Neural progenitor cell (in vitro differentiated cells): ENCODE measurements around the gene CCDC85C. TPM values are rescaled to one million over a fixed set of nuclear protein-coding genes. Genes with fewer than 3 reads are reported as not detected.

ENCODE experiments used
- DNase-seq: peaks from one replicate; pipeline ENCODE4 v3.0.0-alpha.2; 2016; ENCODE audit warnings: low spot score
- H2AFZ ChIP-seq: fragments of 200-600 bp; sonication (generic); replicated peaks from 2 replicates; pipeline ENCODE4 v1.6.1; 2016; ENCODE audit warnings: antibody characterized with exemption
- H3F3A ChIP-seq: fragments of 200-600 bp; sonication (generic); 2 replicates; pipeline ENCODE4 v1.6.1; 2016; ENCODE audit warnings: antibody characterized with exemption, low read depth
- H3K27ac ChIP-seq: fragments of 200-600 bp; sonication (generic); 2 replicates; pipeline ENCODE4 v1.5.1; 2016; ENCODE audit warnings: mild to moderate bottlenecking
- H3K27me3 ChIP-seq: fragments of 200-600 bp; sonication (generic); 2 replicates; pipeline ENCODE4 v1.6.1; 2016; ENCODE audit warnings: mild to moderate bottlenecking, moderate library complexity
- H3K36me3 ChIP-seq: fragments of 200-600 bp; sonication (generic); 2 replicates; pipeline ENCODE4 v1.5.1; 2016
- H3K4me1 ChIP-seq: fragments of 200-600 bp; sonication (generic); 2 replicates; pipeline ENCODE4 v1.6.1; 2016; ENCODE audit warnings: mixed run types
- H3K4me2 ChIP-seq: fragments of 200-600 bp; sonication (generic); 2 replicates; pipeline ENCODE4 v1.6.1; 2016
- H3K4me3 ChIP-seq: fragments of 200-600 bp; sonication (generic); 2 replicates; pipeline ENCODE4 v1.5.1; 2016
- H3K79me2 ChIP-seq: fragments of 200-600 bp; sonication (generic); 2 replicates; pipeline ENCODE4 v1.6.1; 2016; ENCODE audit warnings: low read depth
- H3K9ac ChIP-seq: fragments of 200-600 bp; sonication (generic); 2 replicates; pipeline ENCODE4 v1.6.1; 2016
- H3K9me3 ChIP-seq: fragments of 200-600 bp; sonication (generic); 2 replicates; pipeline ENCODE4 v1.5.1; 2016; ENCODE audit warnings: low read depth
- H4K20me1 ChIP-seq: fragments of 200-600 bp; sonication (generic); 2 replicates; pipeline ENCODE4 v1.6.1; 2016; ENCODE audit warnings: low read depth
- H3K27ac Mint-ChIP-seq: 3 replicates; pipeline ENCODE4 v1.8.0; 2021; ENCODE audit warnings: mixed read lengths
- H3K27me3 Mint-ChIP-seq: 2 replicates; pipeline ENCODE4 v1.8.0; 2022; ENCODE audit warnings: low read depth, mild to moderate bottlenecking, inconsistent platforms, moderate library complexity, mixed read lengths; ENCODE audit not compliant: insufficient read depth
- H3K36me3 Mint-ChIP-seq: 3 replicates; pipeline ENCODE4 v1.8.0; 2021; ENCODE audit warnings: mixed read lengths
- H3K4me1 Mint-ChIP-seq: 3 replicates; pipeline ENCODE4 v1.8.0; 2021; ENCODE audit warnings: mixed read lengths
- H3K4me3 Mint-ChIP-seq: 3 replicates; pipeline ENCODE4 v1.8.0; 2021; ENCODE audit warnings: mild to moderate bottlenecking, moderate library complexity, mixed read lengths
- H3K9me3 Mint-ChIP-seq: 3 replicates; pipeline ENCODE4 v1.8.0; 2020; ENCODE audit warnings: mixed read lengths
- EZH2 ChIP-seq: fragments of 200-600 bp; sonication (generic); IDR thresholded peaks from 2 replicates; pipeline ENCODE4 v1.6.1; 2017; ENCODE audit warnings: antibody characterized with exemption, mild to moderate bottlenecking, moderate library complexity
- EZH2phosphoT487 ChIP-seq: fragments of 200-600 bp; sonication (generic); IDR thresholded peaks from 2 replicates; pipeline ENCODE4 v1.6.1; 2017; ENCODE audit warnings: antibody characterized with exemption
- total RNA-seq: library from RNA; depleted of rRNA; stranded (reverse); fragments of >200 nt; gene quantifications from 2 replicates; pipeline ENCODE4 v1.2.3, GENCODE V29; 2015; ENCODE audit warnings: low replicate concordance
- TF ChIP-seq, protein P1 (sequence below): fragments of 200-600 bp; sonication (generic); IDR thresholded peaks from 2 replicates; pipeline ENCODE4 v1.5.1; 2017; ENCODE audit warnings: antibody characterized with exemption, mild to moderate bottlenecking

CCDC85C gene
- total RNA-seq, 1 donor from 2014 or later = 19.0 TPM

DNA sequence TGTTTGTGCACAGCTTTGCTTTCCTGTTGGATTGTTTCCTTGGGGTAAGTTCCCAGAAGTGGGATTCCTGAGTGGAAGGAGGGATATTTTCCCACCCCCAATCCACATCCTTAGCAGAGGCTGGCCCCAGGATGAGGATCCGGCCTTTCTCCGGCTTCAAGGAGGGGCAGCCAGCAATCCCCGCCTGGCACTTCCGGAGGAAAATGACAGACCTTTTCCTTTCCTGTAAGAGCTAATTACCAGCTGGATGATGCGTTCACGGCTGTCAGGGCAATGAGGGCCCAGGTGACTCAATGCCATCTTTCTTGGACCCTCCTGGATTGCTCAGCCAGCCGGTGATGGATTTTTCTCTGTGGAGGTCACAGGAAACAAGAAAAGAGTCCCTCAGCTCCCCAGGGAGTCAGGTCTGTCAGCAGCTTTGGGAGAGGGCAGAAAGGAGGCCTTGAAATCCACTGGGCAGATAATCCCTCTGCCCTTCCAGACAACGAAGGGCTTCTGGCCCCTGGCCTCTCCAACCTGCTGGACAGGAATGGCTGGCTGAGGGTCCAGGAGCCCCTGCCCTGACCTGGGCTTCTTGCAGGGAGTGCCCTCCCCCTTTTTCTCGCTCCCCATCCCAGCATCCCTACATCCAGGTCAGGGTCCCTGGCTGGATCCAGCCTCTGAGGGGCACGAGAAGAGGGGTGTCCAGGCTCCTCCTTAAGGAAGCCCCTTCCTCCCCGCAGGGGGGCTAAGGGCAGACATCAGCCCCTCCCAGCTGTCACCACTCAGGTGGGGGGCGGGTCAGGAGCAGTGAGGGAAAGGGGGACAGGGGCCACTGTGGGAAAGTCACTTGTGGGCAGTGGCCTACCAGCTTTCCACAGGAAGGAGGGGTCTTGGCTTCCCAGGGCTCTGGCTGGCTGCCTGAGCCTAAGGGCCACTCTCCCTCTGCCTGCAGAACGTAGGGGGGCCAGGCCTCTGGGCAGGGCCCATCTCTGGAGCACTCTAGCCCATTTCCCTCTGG lies 16.1 kb upstream of the CCDC85C start:
- TF ChIP-seq EZH2 (no peak), EZH2phosphoT487 (no peak)
- TF ChIP-seq, protein P1, sequence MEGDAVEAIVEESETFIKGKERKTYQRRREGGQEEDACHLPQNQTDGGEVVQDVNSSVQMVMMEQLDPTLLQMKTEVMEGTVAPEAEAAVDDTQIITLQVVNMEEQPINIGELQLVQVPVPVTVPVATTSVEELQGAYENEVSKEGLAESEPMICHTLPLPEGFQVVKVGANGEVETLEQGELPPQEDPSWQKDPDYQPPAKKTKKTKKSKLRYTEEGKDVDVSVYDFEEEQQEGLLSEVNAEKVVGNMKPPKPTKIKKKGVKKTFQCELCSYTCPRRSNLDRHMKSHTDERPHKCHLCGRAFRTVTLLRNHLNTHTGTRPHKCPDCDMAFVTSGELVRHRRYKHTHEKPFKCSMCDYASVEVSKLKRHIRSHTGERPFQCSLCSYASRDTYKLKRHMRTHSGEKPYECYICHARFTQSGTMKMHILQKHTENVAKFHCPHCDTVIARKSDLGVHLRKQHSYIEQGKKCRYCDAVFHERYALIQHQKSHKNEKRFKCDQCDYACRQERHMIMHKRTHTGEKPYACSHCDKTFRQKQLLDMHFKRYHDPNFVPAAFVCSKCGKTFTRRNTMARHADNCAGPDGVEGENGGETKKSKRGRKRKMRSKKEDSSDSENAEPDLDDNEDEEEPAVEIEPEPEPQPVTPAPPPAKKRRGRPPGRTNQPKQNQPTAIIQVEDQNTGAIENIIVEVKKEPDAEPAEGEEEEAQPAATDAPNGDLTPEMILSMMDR = no peak
- no peak overlapping the region for H3K27ac Mint-ChIP-seq
- no peak overlapping the region for H2AFZ ChIP-seq
- H3F3A ChIP-seq = peaks cover 13% of the 10 kb centered on the region
- no peaks in the 10 kb centered on the region for H3K9me3 Mint-ChIP-seq
- no peak overlapping the region for H3K9ac ChIP-seq
- DNase-seq = peak; percentile 61
- no peaks in the 10 kb centered on the region for H3K36me3 ChIP-seq
- H3K27me3 Mint-ChIP-seq = peaks cover 7% of the 10 kb centered on the region
- H3K4me3 ChIP-seq = no peak overlapping the region
- no peaks in the 10 kb centered on the region for H3K27me3 ChIP-seq
- H3K79me2 ChIP-seq = no peaks in the 10 kb centered on the region
- H3K9me3 ChIP-seq = no peaks in the 10 kb centered on the region
- peak overlapping the region; percentile 35 for H3K4me2 ChIP-seq
- peaks cover 31% of the 10 kb centered on the region for H3K4me1 Mint-ChIP-seq
- no peak overlapping the region for H3K4me3 Mint-ChIP-seq
- no peak overlapping the region for H3K27ac ChIP-seq
- H3K4me1 ChIP-seq = peaks cover 10% of the 10 kb centered on the region
- H3K36me3 Mint-ChIP-seq = no peaks in the 10 kb centered on the region
- peaks cover 5% of the 10 kb centered on the region for H4K20me1 ChIP-seq

DNA sequence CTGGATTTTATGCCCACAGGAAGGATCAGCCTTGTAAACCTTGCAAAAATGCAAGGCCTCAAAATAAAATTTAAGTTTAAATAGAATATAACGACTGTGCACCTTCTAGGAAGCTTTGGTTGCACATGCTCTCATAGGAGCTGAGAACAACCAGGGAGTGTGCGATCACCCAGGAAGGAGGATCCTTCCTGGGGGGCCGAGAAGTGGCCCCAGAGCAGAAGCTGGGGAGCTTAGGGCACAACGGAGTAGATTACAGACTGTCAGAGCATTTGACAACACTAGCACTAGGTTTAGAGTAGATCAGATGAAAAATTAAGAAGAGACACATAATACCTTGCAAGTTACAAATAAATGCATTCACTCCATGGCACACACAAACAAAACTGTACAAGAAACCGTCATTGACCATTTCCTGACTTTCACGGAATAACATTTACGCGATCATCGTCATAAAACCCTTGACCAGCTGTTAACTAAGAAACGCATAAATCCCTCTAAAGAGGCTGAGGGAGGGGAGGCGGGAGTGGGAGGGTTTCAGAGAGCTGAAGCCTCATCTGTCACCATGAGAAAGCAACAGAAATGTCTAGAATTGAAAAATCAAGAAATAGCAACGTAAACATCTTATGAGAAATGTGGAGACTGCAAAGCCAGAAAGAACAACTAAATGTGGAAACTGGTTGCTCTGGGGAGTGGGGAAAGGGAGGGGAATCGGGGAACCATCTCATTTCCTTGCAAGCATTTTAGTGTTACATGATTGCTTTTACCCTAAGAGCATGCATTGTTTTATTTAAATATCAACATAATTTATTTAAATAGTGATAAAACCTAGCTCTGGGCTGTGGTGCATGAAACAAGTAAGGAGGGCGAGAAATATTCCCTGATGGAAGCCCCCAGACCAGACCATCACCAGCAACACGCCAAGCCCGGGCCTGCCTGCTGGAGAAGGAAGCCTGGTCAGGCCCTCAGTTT lies 13.1 kb upstream of the CCDC85C start:
- Mint-ChIP-seq H3K36me3 (no peaks in the 10 kb centered on the region), H3K27ac (no peak overlapping the region)

DNA sequence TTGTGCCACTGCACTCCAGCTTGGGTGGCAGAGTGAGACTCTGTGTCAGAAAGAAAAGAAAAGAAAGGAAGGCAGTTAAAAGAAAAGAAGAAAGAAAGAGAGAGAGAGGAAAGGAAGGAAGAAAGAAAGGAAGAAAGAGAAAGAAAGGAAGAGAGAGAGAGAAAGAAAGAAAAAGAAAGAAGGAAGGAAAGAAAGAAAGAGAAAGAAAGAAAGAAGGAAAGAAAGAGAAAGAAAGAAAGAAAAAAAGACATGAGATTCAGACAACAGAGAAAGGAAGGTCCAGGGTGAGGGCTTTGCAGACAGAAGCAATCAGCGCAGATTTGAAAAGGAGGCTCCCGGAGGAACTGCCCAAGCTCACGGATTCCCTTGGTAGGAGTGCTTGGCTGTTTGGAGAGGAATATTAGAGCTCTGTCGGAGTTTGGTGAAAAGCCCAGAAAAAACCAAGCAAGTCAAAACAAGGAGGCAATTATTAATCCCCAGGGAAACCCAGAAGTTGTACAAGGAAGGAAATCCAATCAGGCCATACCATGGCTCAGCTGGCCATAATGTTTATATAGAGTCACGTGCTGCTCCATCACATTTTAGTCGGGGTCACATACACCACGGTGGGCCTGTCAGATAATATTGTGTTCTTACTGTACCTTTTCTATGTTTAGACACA lies 11.6 kb upstream of the CCDC85C start:
- Mint-ChIP-seq H3K27me3 (peaks cover 7% of the 10 kb centered on the region), H3K27ac (no peak overlapping the region), H3K4me1 (peaks cover 36% of the 10 kb centered on the region), H3K4me3 (no peak overlapping the region), H3K9me3 (no peaks in the 10 kb centered on the region), H3K36me3 (no peaks in the 10 kb centered on the region)
- no peak for DNase-seq
- Histone ChIP-seq H3K27ac (no peak overlapping the region), H4K20me1 (peaks cover 5% of the 10 kb centered on the region), H3F3A (peaks cover 13% of the 10 kb centered on the region), H3K9me3 (no peaks in the 10 kb centered on the region), H2AFZ (no peak overlapping the region), H3K27me3 (no peaks in the 10 kb centered on the region), H3K79me2 (no peaks in the 10 kb centered on the region), H3K36me3 (no peaks in the 10 kb centered on the region), H3K4me3 (no peak overlapping the region), H3K4me2 (no peak overlapping the region), H3K4me1 (peaks cover 22% of the 10 kb centered on the region), H3K9ac (no peak overlapping the region)
- TF ChIP-seq EZH2 (no peak), EZH2phosphoT487 (no peak)
- TF ChIP-seq, protein P1 = no peak

More for the DNA sequence above, 13.1 kb upstream of the CCDC85C start:
- Histone ChIP-seq H3K27me3 (no peaks in the 10 kb centered on the region), H3K4me2 (no peak overlapping the region), H3F3A (peaks cover 13% of the 10 kb centered on the region), H3K27ac (no peak overlapping the region), H3K79me2 (no peaks in the 10 kb centered on the region), H3K4me3 (no peak overlapping the region), H2AFZ (no peak overlapping the region), H3K36me3 (no peaks in the 10 kb centered on the region), H4K20me1 (peaks cover 5% of the 10 kb centered on the region), H3K4me1 (peaks cover 22% of the 10 kb centered on the region), H3K9me3 (no peaks in the 10 kb centered on the region), H3K9ac (no peak overlapping the region)
- Mint-ChIP-seq H3K4me3 (no peak overlapping the region), H3K9me3 (no peaks in the 10 kb centered on the region), H3K27me3 (peaks cover 7% of the 10 kb centered on the region), H3K4me1 (peaks cover 35% of the 10 kb centered on the region)
- TF ChIP-seq EZH2phosphoT487 (no peak), EZH2 (no peak)
- TF ChIP-seq, protein P1 = no peak
- no peak for DNase-seq
